Renal cortical epithelial cell (primary cell): Measurements from ENCODE around the gene SLC39A9. TPM values are rescaled to one million over a fixed set of nuclear protein-coding genes. Genes with fewer than 3 reads are reported as not detected.

Experiments used
- DNase-seq: peaks from one replicate; pipeline ENCODE4 v3.0.0-alpha.2; 2011; ENCODE audit warnings: low read depth
- total RNA-seq: library from RNA; depleted of rRNA; stranded (reverse); fragments of >200 nt; gene quantifications from 2 replicates; pipeline ENCODE4 v1.2.3, GENCODE V29; 2014

SLC39A9 gene
- total RNA-seq, 1 donor from 2014 or later, result 151 TPM

DNA sequence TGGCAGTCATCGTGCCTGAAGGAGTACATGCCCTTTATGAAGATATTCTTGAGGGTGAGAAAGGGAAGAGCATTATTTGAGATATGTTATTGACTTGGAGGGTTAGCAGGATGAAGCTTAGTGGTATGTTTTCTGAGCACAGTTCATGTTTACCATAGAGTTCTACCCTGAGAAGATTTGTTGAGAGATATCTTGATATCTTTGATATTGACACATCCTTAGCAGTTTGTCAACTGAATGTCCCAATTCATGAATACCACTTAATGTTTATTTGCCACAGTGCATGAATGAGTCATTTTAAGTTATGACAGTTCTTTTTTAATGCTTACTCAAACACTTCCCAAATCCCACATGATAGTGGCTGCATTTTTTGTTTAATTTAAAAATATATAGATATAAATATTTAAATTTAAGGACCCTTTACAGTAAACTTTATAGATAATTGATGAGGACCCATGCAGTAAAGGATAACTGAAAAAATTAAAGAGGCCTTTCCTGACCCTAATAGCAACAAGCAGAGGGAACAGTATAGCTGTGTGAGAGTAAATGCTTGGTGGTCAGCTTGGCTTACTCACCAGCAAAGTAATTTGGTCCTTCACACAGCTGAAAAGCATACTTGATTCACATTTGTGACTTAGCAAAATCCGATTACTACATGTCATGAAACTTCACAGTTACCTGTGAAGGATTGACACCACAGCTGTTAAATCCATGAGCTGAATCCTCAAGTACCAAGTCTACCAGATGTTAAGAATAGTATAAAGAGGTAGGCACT, 25.8 kb downstream of the SLC39A9 start:
- DNase-seq, result no peak

DNA sequence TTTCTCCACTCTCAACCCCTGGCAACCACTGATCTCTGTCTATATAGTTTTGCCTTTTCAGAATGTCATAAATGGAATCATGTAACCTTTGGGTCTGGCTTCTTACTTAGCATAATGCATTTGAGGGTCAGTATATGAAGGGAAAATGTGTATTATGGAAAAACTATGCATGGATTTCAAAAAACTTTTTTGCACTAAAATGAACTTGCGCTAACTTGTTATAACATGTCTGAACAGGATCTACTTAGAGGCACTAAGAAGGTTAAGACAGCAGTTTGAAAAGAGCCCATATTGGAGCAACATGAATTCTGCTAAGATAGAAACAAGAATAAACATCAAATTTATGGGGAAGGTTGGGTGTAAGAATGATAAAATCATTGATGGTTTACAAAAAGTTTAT, 29.1 kb downstream of the SLC39A9 start:
- DNase-seq, result no peak

DNA sequence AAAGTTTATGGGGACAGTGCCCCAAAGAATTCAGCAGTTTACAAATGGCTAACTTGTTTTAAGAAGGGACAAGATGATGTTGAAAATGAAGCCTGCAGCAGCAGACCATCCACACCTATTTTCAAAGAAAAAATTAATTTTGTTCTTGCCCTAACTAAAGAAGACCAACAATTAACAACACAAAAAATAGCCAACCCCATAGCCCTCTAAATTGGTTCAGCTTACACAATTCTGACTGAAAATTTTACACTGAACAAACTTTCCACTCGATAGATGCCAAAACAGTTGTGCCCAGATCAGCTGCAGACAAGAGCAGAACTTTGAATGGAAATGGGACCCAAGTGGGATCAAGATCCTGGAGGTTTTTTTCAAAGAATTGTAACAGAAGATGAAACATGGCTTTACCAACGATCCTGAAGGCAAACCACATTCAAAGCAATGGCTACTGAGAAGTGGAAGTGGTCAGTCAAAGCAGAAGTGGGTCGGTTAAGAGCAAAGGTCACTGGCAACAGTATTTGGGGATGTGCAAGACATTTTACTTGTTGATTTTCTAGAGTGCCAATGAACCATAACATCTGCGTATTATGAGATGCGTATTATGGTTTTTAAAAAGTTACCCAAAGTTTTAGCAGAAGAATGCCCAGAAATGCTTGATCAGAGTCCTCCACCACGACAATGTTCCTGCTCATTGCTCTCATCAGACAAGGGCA, 30.0 kb downstream of the SLC39A9 start:
- DNase-seq, result no peak

DNA sequence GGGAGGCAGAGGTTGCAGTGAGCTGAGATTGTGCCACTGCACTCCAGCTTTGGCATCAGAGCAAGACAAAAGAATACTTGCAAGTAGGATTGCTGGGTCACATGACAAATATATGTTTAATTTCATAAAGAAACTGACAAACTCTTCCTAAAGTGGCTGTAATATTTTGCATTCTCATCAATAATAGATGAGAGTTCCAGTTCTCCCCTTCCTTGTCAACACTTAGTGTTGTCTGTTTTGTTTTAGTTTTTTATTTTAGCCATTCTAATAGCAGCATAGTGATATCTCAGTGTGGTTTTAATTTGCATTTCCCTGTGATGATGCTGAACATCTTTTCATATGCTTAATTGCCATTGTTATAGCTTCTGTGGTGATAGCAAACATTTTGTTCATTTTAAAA, 31.2 kb downstream of the SLC39A9 start:
- DNase-seq, result no peak

DNA sequence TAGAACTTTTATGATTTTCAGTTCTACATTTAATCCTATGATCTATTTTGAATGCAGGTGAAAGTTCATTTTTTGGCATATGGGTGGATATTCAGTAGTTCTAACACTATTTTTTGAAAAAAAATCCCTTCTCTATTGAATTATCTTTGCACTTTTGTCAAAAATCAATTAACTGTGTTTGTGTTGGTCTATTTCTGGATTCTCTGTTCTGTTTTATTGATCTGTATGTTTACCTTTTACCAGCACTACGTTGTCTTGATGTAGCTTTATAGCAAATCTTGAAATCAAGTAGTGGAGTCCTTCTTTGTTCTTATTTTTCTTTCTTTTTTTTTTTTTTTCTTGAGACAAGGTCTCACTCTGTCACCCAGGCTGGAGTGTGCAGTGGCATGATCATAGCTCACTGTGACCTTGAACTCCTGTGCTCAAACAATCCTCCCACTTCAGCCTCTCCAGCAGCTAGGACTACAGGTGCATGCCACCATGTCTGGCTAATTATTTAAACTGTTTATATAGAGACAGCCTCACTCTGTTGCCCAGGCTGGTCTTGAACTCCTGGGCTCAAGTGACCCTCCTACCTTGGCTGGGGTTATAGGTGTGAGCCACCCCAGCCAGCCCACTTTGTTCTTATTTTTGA, 31.9 kb downstream of the SLC39A9 start:
- no peak for DNase-seq

DNA sequence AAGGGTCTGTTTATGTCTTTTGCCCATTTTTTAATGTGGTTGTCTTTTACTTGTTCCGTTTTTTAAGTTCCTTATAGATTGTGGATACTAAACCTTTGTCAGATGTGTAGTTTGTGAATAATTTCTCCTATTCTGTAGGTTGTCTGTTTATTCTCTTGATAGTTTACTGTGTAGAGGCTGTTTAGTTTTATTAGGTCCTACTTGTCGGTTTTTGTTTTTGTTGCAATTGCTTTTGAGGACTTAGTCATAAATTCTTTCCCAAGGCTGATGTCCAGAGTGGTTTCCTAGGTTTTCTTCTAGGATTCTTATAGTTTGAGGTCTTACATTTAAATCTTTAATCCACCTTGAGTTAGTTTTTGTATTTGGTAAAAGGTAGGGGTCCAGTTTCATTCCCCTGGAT, 33.9 kb downstream of the SLC39A9 start:
- no peak for DNase-seq

DNA sequence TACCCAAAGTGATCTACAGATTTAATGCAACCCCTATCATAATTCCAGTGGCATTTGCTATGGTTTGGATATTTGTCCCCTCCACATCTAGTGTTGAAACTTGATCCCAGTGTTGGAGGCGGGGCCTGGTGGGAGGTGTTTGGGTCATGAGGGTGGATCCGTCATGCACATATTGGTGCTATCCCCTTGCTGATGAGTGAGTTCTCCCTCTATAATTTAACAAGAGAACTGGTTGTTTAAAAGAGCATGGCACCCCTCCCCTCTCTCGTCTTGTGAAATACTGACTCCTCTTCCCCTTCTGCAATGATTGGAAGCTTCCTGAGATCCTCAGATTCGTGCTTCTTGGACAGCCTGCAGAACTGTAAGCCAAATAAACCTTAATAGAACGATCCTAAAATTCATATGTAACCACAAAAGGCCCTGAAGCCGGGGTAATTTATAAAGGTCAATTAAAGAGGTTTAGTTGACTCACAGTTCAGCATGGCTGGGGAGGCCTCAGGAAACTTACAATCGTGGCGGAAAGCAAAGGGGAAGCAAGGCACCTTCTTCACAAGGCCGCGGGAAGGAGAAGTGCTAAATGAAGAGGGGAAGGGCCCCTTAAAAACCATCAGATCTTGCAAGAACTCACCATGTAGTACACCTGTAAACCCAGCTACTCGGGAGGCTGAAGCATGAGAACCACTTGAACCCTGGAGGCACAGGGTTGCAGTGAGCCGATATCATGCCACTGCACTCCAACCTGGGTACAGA, 41.2 kb downstream of the SLC39A9 start:
- DNase-seq, result no peak

DNA sequence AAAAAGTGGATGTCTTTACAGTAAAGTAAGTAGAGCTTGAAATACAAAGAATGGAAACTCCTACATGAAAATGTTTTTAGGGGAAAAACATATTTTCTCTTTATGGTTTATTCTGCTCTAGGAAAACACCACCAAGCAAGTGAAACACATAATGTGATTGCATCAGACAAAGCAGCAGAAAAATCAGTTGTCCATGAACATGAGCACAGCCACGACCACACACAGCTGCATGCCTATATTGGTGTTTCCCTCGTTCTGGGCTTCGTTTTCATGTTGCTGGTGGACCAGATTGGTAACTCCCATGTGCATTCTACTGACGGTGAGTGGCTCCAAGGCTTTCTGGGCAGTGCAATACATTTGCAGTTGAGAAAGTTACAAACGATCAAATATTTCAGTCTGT, 43.5 kb downstream of the SLC39A9 start:
- peak; percentile 54 for DNase-seq

DNA sequence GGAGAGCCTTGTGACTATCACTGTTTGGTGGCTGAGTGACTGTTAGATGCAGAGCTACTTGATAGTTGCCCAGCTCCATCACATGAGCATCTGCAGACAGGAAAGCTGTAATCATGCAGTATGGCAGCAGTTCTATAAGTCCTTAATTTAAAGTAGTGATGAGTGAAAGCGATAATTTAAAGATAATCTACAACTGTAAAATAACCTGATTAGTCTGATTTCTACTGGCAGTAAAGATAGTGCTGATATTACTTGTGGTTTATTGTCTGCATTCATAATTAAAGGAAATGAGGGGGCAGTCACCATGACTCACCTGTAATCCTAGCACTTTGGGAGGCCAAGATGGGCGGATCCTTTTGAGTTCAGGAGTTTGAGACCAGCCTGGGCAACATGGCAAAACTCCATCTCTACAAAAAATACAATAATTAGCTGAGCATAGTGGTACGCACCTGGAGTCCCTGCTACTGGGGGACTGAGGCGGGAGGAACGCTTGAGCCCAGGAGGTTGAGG, 44.9 kb downstream of the SLC39A9 start:
- DNase-seq, result no peak

DNA sequence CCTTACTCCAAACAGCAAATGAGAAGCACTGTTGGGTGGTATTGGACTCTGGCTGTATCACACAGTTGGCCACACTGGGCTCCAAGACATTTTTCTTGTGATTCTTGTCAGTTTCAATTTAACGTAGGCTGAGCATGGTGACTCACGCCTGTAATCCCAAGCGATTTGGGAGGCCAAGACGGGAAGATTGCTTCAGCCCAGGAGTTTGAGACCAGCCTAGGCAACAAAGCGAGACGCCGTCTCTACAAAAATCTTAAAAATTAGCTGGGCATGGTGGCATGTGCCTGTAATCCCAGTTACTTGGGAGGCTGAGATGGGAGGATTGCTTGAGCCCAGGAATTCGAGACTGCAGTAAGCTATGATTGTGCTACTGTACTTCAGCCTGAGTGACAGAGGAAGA, 50.7 kb downstream of the SLC39A9 start:
- no peak for DNase-seq

DNA sequence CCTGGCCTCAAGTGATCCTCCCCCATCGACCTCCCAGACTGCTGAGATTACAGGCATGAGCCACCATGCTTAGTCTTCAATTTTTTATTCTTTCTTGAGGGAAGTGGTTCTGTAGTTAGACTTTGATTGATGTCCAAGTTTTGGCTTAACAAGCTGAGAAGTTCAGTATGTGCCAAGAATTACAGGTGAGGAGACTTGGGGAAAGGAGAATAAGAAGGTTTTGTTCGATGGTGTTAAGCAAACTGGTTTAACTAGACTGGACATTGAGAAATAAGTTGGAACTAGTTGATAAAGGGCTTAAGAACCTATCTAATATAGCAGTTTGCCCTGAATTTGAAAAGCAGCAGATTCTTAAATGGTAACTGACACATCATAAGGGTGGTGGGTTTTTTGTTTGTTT, 53.4 kb downstream of the SLC39A9 start:
- no peak for DNase-seq

DNA sequence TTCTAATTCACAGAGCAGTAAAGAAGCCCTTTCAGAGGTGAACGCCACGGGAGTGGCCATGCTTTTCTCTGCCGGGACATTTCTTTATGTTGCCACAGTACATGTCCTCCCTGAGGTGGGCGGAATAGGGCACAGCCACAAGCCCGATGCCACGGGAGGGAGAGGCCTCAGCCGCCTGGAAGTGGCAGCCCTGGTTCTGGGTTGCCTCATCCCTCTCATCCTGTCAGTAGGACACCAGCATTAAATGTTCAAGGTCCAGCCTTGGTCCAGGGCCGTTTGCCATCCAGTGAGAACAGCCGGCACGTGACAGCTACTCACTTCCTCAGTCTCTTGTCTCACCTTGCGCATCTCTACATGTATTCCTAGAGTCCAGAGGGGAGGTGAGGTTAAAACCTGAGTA, 59.9 kb downstream of the SLC39A9 start:
- DNase-seq, result no peak

DNA sequence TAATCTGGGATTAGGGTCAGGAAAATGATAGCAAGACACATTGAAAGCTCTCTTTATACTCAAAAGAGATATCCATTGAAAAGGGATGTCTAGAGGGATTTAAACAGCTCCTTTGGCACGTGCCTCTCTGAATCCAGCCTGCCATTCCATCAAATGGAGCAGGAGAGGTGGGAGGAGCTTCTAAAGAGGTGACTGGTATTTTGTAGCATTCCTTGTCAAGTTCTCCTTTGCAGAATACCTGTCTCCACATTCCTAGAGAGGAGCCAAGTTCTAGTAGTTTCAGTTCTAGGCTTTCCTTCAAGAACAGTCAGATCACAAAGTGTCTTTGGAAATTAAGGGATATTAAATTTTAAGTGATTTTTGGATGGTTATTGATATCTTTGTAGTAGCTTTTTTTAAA, 60.6 kb downstream of the SLC39A9 start:
- DNase-seq, result no peak

DNA sequence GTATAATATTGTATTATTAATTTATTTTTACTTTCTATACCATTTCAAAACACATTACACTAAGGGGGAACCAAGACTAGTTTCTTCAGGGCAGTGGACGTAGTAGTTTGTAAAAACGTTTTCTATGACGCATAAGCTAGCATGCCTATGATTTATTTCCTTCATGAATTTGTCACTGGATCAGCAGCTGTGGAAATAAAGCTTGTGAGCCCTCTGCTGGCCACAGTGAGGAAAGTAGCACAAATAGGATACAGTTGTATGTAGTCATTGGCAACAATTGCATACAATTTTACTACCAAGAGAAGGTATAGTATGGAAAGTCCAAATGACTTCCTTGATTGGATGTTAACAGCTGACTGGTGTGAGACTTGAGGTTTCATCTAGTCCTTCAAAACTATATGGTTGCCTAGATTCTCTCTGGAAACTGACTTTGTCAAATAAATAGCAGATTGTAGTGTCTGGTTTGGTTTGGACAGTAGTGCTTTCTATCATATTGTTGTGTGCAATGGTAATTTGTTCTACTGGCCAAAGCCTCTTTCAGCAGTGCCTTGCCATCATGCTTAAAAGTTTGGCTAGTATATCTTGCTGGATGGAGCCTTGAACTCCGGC, 61.7 kb downstream of the SLC39A9 start:
- DNase-seq, result peak; percentile 82

DNA sequence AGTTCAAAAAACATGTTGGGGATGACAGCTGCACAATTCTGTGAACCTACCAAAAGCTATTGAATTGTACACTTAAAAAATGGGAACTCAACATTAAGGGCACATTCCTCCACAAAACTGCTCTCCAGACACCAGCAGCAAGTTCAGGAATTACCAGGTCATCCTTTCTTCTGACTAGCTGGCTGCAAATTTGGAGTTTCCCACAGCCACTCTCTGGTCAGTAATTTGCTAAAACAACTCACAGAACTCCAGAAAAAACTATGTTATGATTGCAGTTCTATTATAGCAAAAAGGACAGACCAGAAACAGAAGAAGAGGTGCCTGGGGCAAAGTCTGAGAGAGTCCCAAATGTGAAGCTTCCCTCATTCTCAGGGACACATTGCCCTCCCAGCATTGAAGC, 65.9 kb downstream of the SLC39A9 start:
- peak; percentile 51 for DNase-seq

DNA sequence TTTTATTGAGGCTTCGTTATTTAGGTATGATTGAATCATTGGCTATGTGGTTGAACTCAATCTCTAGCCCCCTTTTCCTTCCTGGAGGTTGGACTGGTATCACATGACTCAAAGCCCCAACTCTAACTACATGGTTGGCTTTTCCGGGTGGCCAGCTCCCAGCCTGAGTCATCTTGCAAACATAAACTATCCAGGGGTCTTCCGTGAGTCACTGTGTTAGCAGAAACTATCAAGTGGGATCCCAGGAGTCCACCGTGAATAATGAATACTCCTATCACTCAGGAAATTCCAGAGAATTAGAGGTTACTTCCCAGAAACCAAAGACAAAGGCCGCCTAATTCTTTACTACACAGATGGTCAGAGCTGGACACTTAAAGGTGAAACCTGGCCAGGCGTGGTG, 66.3 kb downstream of the SLC39A9 start:
- DNase-seq, result peak; percentile 96

DNA sequence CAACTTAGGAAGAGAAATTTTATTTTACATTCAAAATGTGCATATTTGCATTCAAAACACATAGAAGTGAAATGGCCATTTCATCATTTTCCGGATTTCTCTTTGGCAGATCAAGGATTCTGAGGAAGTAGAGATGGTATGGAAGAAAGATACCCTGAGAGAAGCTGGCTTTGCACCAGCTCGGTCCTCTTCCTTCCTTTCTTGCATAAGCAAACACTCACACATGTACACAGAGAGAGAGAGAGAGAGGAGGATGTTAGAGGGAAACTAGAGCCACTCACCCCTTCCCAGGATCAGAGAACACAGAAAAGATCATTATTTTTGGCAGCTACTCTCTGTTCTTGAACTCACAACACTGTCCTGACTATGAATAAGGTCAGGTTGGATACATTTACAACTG, 70.5 kb downstream of the SLC39A9 start:
- no peak for DNase-seq

DNA sequence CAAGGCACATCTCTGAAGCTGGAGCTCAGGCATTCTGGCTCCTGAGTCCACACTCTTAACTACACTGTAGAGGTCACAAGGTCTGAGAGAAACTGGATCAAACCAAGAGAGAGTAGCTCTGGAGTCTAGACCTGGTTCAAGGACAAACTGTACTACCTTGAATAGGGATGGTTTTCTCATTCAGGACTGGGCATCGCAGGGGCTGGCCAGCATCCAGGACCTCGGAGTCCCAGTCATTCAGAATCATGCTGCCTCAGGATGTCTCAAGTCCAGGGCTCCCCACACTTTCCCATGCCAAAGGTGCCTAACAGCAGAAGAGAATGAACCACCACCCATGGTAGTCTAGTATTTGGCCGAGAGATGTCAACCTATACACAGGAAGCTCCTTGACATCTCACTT, 72.9 kb downstream of the SLC39A9 start:
- DNase-seq, result no peak

DNA sequence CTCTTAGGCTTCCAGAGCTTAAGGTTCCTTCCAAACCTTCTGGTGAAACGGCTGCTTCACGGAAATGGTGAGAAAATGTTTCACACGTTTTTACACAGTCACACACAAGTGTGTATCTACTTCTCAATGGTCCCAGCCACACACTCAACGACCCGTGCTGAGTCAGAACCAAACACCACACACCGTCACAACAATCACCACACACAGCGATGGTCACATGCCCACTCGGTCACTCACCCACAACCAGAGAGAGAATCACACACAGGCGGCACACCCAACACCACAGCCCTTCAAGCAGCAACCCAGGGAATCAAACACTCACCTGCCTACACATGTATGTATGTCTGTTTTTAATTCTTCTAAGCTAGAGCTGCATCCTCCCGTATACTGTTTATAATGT, 73.4 kb downstream of the SLC39A9 start:
- no peak for DNase-seq

DNA sequence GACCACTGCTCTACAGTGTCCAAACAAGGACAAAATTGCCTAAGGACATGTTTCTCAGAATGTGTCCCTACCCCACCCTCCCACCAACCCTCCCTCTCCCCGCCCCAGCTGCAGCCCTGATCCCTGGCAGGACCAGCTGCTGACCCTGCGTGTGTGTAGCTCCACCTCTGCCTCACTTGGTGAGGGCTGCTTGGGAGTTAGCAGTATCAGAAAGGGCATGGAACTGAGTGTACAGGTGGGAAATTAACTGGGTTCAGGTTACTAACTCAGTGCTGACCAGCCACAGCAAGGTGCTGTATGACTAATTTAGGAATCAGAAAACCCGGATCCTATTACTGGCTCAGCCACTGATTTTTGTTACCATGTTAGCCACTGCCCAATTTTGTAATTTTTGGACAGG, 74.8 kb downstream of the SLC39A9 start:
- no peak for DNase-seq

DNA sequence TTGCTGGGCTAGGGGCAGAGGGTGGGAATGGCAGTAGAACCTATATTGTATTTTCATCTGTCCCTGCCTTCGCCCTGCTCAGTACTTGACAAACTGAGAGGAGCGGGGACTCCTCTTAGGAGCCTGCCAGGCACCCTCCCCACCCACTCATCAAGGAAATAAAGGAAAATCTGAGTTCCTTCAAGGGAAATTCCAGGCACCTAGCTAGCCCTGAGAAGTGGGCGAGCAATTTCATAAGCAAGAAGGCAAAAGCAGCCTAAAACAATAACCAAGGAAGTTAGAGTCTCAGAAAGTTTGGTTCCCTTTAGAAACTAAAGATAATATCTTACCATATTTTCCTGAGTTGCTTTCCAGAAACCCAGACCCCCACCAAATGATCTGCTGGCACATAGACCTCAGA, 75.5 kb downstream of the SLC39A9 start:
- DNase-seq, result no peak
